B cell (primary cell): ENCODE results near the gene ZNF273.

Source experiments
- EZH2 ChIP-seq: IDR thresholded peaks from 2 replicates; pipeline ENCODE4 v1.6.1; 2012; ENCODE audit warnings: borderline replicate concordance, low read depth, mild to moderate bottlenecking, moderate library complexity, low read length; ENCODE audit not compliant: insufficient read depth, poor library complexity, severe bottlenecking
- TF ChIP-seq, protein P1 (sequence below): fragments of 200-600 bp; IDR thresholded peaks from one replicate; pipeline ENCODE4 v1.8.0; 2022; ENCODE audit warnings: antibody characterized with exemption, mild to moderate bottlenecking

- TF ChIP-seq, protein P1, sequence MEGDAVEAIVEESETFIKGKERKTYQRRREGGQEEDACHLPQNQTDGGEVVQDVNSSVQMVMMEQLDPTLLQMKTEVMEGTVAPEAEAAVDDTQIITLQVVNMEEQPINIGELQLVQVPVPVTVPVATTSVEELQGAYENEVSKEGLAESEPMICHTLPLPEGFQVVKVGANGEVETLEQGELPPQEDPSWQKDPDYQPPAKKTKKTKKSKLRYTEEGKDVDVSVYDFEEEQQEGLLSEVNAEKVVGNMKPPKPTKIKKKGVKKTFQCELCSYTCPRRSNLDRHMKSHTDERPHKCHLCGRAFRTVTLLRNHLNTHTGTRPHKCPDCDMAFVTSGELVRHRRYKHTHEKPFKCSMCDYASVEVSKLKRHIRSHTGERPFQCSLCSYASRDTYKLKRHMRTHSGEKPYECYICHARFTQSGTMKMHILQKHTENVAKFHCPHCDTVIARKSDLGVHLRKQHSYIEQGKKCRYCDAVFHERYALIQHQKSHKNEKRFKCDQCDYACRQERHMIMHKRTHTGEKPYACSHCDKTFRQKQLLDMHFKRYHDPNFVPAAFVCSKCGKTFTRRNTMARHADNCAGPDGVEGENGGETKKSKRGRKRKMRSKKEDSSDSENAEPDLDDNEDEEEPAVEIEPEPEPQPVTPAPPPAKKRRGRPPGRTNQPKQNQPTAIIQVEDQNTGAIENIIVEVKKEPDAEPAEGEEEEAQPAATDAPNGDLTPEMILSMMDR, result no peak
- no peak for TF ChIP-seq EZH2
Measured at GRCh38 chr7:64938540-64938939, 35.5 kb downstream of the ZNF273 start.
